ENCODE results near the gene AGK. TPM values are rescaled to one million over a fixed set of nuclear protein-coding genes. Genes with fewer than 3 reads are reported as not detected.

AGK gene
- total and polyA plus RNA-seq, 2 experiments from 2014 or later: 21.9 to 37.9 TPM

GRCh38 chr7:141702892-141703291 lies 151.7 kb downstream of the AGK start:
- Histone ChIP-seq H3K79me2 (replicated peaks; ENCODE audit: insufficient read depth) (peaks cover 29% of the 10 kb centered on the region), H4K20me1 (replicated peaks; ENCODE audit: insufficient read depth) (no peaks in the 10 kb centered on the region; the same call in 1 of the 2 replicates), H3K36me3 (ENCODE audit: insufficient read depth) (no peaks in the 10 kb centered on the region), H3F3A (replicated peaks; ENCODE audit: low read depth) (peaks cover 3% of the 10 kb centered on the region; the same call in 1 of the 2 replicates), H3K27me3 (ENCODE audit: insufficient read depth) (peaks cover 19% of the 10 kb centered on the region), H3K4me3 (peak overlapping the region; percentile 75; the same call in 1 of the 2 replicates), H3K9me2 (ENCODE audit: insufficient read depth) (no peaks in the 10 kb centered on the region), H3K4me1 (ENCODE audit: insufficient read depth) (peaks cover 32% of the 10 kb centered on the region), H3K27ac (ENCODE audit: low read depth) (no peak overlapping the region), H3K4me2 (no peak overlapping the region; the same call in 1 of the 2 replicates), H2AFZ (no peak overlapping the region)
- peaks cover 9% of the 10 kb centered on the region for H3K27me3 Mint-ChIP-seq (ENCODE audit: insufficient read depth, low read depth, poor library complexity)
- H3K4me3 Mint-ChIP-seq: peak overlapping the region; percentile 71
- TF ChIP-seq ZNF114 (CRISPR knock-in tag; IDR thresholded peaks at IDR 0.05): no peak
- no peak for TF ChIP-seq CTCF (conservative IDR thresholded peaks at IDR 0.05; ENCODE audit: low read depth in 2 of 2)
- no peak for TF ChIP-seq EZH2 (IDR thresholded peaks at IDR 0.05; ENCODE audit: low read depth, unreplicated experiment)
- H3K36me3 Mint-ChIP-seq (ENCODE audit: low read depth): no peaks in the 10 kb centered on the region
- H3K9me3 Mint-ChIP-seq: no peaks in the 10 kb centered on the region
- H3K27ac Mint-ChIP-seq: no peak overlapping the region
- H3K4me1 Mint-ChIP-seq: peaks cover 42% of the 10 kb centered on the region
- no peak for DNase-seq (ENCODE audit: low spot score)
- ATAC-seq: no peak

- Mint-ChIP-seq H3K36me3 (ENCODE audit: low read depth) (no peaks in the 10 kb centered on the region), H3K4me3 (no peak overlapping the region), H3K4me1 (peaks cover 36% of the 10 kb centered on the region), H3K9me3 (no peaks in the 10 kb centered on the region), H3K27ac (no peak overlapping the region), H3K27me3 (ENCODE audit: insufficient read depth, low read depth, poor library complexity) (peaks cover 7% of the 10 kb centered on the region)
- peaks cover 19% of the 10 kb centered on the region for H3K27me3 ChIP-seq (ENCODE audit: insufficient read depth)
- H3K9me2 ChIP-seq (ENCODE audit: insufficient read depth): no peaks in the 10 kb centered on the region
- TF ChIP-seq ZNF462 (CRISPR knock-in tag; IDR thresholded peaks at IDR 0.05) (no peak), ZNF331 (CRISPR knock-in tag; IDR thresholded peaks at IDR 0.05; ENCODE audit: low read depth) (no peak), EZH2 (IDR thresholded peaks at IDR 0.05; ENCODE audit: low read depth, unreplicated experiment) (no peak), CREB1 (CRISPR knock-in tag; IDR thresholded peaks at IDR 0.05; ENCODE audit: low read depth) (no peak), EZH2phosphoT487 (IDR thresholded peaks at IDR 0.05; ENCODE audit: unreplicated experiment) (no peak)
- no peaks in the 10 kb centered on the region for H3K36me3 ChIP-seq (ENCODE audit: insufficient read depth)
- H3K79me2 ChIP-seq (replicated peaks; ENCODE audit: insufficient read depth): peaks cover 18% of the 10 kb centered on the region
- H3K27ac ChIP-seq (ENCODE audit: low read depth): no peak overlapping the region
- no peaks in the 10 kb centered on the region for H4K20me1 ChIP-seq (replicated peaks; ENCODE audit: insufficient read depth)
- ATAC-seq: no peak
- peak overlapping the region; percentile 81; the same call in 1 of the 2 replicates for H2AFZ ChIP-seq
- H3K4me1 ChIP-seq (ENCODE audit: insufficient read depth): peaks cover 30% of the 10 kb centered on the region
- H3F3A ChIP-seq (replicated peaks; ENCODE audit: low read depth): peaks cover 3% of the 10 kb centered on the region; the same call in 1 of the 2 replicates
- H3K4me3 ChIP-seq: no peak overlapping the region
- no peak for DNase-seq (ENCODE audit: low spot score)
- H3K4me2 ChIP-seq: no peak overlapping the region
Observed at GRCh38 chr7:141704112-141704511, 152.9 kb downstream of the AGK start.
